GM21390 (cell line): ENCODE measurements around the gene BNIP5.
"Not testable (repeated sequence)": the region's sequence is repeated elsewhere in the genome, so short reads cannot be mapped to it uniquely, and the experiment has no call there.

Experiments
- ATAC-seq: cut with Tn5 transposase; IDR thresholded peaks from one replicate; pipeline ENCODE4 v1.9.1; 2021; ENCODE audit not compliant: unreplicated experiment

BNIP5 gene

DNA sequence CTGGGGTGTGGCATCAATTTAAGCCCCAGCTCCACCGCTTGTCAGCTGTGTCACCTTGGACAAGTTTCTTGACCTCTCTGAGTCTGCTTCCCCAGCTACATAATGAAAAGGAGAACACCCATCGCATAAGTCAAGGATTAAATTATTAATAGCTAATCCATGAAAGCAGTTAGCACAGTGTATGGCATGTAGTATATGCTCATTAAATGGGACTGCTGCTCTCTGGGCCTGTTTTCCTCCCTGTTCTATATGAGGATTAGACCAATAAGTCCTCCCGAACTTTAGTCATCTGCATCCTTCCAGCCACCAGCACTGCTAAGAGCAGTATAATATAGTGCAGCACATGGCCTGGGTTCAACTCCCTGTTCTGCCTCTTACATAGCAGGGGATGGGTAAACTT, 31.1 kb upstream of the BNIP5 start:
- no peak for ATAC-seq

DNA sequence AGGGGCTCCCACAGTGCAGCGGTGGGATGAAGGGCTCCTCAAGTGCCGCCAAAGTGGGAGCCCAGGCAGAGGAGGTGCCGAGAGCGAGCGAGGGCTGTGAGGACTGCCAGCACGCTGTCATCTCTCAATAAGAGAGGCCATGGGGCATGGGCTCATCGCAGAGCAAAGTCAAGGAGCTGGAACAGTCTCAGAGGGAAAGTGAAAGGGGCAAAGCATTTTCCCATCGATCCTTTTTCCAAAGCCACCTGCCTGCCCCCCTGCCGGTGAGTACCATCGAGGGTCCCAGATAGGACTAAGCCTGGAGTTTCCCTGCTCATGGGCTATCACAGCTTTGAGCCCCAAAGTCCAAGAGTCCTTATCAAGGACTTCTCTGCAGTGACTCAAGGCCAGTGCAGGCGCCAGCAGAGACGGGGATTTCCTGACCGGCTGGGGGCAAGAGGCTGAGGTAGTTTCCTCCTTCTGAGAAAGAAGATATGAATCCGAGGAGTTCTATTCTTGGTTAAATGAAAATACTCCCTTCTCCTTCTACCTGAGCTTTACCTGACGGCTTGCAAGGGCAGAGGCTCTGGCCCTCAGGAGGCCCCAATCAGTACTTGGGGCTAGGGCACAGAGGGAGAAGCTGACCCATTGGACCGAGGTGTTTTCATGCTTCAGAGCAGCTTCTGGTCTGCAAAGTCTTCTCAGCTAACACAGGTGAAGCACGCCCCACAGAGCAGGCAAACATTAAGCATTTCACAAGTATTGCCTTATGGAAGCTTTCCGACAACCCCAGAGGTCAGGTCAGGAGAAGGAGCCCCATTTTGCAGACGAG, 28.2 kb upstream of the BNIP5 start:
- ATAC-seq = no peak

GRCh38 chr6:36364061-36364635, 27.5 kb upstream of the BNIP5 start:
- not testable (repeated sequence) for ATAC-seq

DNA sequence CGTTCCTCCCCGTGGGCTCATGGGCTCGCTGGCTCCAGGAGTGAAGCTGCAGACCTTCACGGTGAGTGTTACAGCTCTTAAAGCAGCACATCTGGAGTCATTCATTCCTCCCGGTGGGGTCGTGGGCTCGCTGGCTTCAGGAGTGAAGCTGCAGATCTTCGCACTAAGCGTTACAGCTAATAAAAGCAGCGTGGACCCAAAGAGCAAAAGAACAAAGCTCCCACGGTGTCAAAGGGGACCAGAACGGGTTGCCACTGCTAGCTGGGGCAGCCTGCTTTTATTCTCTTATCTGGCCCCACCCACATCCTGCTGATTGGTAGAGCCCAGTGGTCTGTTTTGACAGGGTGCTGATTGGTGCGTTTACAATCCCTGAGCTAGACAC, 26.7 kb upstream of the BNIP5 start:
- not testable (repeated sequence) for ATAC-seq

DNA sequence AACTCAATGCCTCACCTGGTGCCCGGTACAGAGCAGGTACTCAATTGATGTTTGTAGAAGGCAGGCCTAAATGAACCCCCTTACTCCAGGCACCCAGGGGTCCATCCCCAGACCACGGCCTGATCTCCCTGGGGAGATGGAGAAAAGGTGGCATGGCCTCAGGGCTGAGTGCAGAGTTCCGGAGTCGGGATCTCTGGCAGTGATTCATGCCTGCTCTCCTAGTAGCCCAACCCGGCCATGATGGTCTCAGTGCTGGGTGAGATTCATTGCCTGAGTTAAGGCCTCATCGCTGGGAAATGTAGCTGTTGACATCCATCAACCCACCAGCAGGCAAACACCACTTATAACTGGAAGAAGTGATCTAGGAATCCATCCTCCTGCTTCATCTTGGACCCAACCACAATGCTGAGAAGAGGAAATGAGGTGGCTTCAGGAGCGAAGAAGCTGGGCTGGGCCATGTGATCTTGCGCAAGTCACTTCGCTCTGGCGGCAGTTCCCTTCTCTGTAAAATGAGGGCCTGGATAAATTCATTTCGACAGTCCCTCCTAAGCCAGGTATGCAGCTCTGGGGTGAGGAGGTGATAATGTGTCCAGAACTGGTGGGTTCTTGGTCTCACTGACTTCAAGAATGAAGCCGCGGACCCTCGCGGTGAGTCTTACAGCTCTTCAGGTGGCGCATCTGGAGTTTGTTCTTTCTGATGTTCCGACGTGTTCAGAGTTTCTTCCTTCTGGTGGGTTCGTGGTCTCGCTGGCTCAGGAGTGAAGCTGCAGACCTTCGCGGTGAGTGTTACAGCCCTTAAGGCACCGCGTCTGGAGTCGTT, 26.1 kb upstream of the BNIP5 start:
- ATAC-seq = no peak

GRCh38 chr6:36361071-36361470, 24.4 kb upstream of the BNIP5 start:
- no peak for ATAC-seq

GRCh38 chr6:36360241-36361054, 23.8 kb upstream of the BNIP5 start:
- peak; percentile 51 for ATAC-seq

DNA sequence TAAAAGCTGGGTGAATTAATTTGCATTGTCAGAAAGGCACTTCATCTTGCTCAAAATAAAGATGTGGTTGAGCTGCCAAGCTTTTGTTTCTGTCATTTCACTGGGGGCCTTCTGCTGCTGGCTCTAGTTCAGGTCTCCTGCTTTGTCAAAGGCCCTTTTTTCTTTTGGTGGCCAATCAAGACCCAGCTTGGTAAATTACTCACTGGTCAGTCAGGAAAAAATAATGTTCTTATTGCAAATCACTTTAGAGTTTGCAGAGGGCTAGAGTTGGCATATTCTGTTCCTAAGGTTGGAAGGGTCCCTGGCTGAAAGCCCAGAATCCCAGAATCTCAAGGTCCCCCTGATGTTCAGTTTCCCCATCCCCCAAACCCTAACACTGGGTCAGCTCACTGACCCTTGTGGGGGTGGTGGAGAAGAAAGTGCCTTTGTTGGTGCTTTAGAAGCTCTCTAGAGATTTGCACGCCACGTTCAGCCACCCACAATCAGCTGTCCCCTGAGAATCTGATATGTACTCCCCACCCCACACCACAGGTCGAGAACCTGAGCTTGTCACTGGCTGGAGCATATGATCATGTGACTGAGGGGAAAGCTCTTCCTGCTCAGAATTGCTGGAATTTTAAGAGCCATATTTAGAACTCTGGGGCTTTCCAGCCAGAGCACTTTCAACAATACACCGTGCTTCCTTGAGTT, 21.7 kb upstream of the BNIP5 start:
- no peak for ATAC-seq

DNA sequence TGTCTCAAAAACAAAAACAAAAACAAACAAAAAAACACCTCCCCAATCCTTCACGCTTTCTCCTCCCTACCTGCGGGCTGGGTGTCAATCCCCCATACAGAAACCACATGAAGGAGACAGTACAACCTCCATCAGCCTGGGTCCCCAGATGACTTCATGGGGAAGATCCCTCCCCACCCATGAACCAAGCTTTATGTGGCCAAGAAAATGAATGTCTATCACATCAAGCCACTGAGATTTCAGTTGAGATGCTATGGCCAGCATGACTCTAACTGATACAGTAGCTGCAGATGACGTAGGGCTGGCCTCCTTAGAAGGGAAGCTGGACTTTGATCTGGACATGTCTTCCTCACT, 21.2 kb upstream of the BNIP5 start:
- no peak for ATAC-seq

DNA sequence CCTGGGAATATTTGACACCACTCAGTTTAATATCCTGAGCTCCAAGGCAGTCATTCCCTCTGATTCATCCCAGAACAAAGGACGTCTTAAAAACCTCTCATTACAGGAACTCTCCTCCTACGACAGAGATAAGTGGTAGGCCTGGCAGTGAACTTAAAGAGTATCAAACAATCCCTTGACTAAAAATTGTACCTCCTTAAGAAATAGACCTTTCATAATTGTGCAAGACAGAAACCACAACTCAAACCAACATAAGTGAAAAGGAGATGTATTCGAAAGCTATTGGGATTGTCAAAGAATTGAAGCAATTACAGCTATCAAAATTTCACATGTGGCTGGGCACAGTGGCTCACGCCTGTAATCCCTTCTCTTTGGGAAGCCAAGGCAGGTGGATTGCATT, 19.1 kb upstream of the BNIP5 start:
- ATAC-seq = no peak

DNA sequence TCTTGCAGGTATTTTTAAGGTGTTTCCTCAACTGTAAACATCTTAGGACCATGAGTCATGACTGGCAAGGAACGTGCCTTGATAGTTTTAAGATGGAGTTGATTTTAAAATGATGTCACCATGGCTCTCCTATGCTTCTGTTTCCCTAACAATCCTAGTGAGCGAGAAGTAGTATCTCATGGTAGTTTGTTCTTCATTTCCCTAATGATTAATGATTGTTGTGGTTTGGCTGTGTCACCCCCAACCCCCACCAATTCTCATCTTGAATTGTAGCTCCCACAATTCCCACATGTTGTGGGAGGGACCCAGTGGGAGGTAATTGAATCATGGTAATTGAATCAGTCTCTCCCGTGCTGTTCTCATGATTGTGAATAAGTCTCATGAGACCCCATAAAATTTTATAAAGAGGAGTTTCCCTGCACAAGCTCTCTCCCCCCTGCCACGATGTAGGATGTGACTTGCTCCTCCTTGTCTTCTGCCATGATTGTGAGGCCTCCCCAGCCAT, 16.8 kb upstream of the BNIP5 start:
- no peak for ATAC-seq

GRCh38 chr6:36352477-36353157, 15.9 kb upstream of the BNIP5 start:
- ATAC-seq = no peak

DNA sequence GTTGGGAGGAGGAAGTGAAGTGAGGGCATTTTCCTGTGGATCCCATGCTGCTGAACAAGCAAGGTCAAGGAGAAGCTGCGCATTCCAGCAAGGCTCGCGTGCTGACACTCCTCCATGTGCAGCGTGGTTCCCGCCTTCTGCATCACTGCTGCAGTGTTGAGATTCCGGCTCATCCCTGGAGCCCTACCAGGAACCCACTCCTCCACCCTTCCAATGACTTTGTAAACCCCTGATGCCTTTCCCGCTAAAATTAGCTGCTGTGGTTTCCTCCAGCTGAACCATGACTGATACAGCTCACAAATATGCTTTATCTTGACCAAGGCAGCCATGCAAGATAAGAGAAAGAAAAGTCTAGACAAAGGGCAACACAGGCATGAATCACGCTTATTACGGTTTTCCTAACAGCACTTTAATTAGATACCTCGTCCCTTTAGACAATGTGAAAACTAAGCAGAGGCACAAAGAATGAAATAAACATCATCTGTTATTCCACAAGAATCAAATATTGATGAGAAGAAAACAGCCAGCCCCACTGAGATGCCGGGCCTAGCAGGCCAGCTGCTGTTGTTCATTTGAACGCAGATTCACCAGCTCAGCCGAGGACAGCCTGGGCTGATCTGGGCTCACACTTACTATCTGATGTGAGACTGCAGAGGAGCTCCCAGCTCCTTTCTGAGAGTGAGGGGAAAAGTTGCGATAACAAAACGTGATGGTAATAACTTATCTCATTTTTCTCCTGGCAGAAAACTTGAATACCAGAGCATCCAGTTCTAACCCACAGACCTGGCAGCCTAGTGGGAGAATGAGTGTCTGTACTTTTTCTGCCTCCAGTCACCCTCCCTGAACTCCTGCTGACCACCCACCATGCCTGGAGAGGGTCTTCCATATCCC, 14.2 kb upstream of the BNIP5 start:
- ATAC-seq = no peak

DNA sequence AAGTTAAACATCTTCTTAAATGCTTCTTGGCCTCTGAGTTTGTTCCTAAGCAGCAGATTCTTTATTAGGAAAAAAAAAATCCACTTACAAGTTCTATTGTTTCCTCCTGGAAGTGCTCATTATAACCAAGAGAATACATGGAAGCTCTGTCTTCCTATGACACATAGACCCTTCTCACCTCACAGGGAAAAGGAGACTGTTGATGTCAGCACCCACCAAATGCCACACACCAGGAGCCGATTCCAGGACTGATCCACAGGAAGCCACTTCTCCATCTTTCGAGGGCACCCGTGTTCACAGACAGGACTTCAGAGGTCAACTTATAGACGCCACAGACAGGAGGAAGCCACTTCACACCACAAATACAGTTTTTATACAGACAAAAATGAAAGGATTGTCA, 13.4 kb upstream of the BNIP5 start:
- ATAC-seq = no peak

DNA sequence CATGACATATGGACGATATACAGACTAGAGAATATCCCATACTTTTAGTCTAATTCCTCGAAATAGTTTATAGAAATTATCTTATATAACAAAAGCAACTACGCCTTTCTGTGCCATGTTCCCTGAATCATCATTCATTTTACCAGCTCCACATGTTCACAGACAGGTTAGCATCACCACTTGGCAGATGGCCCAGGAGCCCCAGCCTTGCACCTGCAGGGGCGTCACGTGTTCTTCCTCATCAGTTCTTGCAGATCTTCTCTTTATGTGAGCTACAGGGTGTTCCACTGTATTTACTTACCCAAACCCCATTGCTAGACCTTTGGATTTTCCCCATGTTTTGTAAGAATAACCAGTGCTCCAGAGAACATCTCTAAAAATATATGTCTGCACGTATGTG, 12.6 kb upstream of the BNIP5 start:
- ATAC-seq = no peak

DNA sequence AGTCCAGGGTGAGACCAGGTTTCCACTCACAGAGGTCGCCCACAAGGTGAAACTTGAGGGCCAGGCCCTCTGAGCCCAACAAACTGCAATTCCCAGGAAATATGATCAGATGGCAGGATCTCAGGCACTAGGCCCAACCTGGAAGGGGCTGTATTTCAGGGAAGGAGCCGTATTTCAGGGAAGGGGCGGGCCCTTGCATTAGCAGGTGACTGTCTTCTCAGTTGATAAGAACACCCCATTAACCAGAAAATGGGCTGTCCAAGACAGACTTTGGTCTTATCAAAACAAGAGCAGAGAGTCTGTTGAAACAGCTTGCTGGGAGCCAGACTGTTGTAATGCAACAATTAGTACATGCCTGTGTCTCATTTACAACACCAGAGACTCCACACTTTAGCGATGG, 10.9 kb upstream of the BNIP5 start:
- no peak for ATAC-seq

DNA sequence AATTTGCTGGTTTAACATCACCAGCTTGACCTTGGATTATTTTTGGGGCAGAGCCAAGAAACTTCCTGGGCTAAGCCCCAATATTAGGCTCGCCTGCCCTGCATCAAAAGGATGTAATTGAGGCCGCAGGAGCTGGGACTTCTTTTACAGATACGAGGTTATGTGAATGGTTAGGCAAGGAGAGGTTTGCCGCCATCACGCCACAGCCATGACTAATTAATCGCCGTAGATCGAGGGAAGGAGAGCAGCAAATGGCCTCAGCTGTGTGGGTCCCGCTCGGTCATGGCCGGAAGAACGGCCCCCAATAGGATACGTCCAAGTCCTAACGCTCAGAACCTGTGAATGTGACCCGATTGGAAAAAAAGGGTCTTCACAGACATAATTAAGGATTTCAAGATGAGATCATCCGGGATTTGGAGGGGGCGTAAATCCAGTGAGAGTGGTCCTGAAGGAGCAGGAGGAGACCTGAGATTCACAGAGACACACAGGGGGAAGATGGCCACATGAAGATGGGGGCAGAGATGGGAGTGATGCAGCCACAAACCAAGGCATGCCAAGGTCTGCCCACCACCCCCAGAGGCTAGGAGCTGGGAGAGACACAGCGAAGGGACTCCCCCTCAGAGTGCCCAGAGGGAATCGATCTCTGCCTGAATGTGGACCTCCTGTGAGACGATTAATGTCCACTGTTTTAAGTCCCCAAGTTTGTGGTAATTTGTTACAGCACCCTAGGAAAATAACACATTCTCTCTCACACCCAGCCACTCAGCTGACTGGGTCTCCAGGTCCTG, 10.0 kb upstream of the BNIP5 start:
- ATAC-seq = no peak
